ENCODE results near the gene NCAPH2.

DNA sequence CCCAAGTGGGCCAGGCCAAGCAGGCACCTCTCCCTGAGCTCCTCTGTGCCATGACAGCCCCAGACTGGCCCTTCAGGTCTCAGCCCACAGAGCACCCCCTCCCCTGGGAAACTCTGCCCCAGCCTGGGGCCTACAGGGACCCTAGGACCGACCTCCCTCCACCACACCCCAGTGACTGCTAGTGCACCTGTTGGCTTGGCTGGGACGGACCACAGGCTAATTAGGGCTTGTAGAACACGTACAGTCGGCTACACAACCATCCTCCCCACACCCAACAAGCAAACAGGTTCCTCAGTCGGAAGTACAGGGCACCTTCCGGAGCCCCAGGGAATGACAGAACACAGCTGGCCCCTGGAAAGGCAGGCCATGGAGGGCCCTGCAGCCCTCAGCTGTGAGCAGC, 37.5 kb upstream of the NCAPH2 start:
- TF ChIP-seq, protein P1, sequence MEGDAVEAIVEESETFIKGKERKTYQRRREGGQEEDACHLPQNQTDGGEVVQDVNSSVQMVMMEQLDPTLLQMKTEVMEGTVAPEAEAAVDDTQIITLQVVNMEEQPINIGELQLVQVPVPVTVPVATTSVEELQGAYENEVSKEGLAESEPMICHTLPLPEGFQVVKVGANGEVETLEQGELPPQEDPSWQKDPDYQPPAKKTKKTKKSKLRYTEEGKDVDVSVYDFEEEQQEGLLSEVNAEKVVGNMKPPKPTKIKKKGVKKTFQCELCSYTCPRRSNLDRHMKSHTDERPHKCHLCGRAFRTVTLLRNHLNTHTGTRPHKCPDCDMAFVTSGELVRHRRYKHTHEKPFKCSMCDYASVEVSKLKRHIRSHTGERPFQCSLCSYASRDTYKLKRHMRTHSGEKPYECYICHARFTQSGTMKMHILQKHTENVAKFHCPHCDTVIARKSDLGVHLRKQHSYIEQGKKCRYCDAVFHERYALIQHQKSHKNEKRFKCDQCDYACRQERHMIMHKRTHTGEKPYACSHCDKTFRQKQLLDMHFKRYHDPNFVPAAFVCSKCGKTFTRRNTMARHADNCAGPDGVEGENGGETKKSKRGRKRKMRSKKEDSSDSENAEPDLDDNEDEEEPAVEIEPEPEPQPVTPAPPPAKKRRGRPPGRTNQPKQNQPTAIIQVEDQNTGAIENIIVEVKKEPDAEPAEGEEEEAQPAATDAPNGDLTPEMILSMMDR (IDR thresholded peaks at IDR 0.05) = no peak
- no peak for TF ChIP-seq POLR2AphosphoS5 (IDR thresholded peaks at IDR 0.05; ENCODE audit: insufficient read depth in 1 of 2, low read depth in 1 of 2)
